ENCODE results near the gene CDKN1C.

The CDKN1C gene

DNA sequence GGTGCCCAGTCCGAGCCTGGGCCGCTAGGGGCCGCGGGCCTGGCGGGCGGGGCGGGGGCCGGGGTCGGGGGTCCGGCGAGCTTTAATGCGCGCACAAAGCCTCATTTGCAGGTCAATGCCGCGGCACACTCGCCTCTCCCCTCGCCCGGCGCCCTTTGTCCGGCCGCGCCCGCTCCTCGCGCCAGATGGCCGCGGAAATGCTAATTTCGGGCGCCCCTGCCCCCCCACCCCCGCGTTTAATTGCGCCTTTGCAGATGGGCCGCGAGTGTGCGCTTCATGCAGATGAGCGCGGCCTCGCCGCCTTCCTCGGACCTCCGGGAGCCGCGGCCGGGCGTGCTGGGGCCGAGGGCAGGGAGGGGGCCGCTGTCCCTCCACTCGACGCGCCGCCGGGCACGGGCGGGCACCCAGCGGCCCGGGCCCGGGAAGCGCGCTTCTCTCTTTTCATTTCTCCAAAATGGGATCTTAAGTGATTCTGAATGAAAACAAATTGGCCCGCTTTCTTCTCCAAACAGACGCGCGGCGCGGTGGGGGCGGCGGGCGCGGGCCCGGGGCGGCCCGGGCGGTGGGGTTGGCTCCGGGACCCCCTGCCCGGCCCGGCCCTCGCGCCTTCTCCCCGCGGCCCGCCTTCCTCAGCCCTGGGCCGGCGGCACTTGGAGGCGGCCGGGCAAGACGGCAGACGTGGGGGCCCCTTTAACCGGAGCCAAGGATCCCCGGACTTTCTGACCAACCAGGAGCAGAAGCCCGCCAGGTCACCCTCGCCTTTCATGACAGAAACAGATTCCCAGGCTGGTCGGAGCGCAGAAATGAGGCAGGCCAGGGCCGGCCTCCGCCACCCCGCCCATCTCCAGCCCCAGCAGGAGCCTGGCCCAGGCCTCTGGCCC lies 22.9 kb downstream of the CDKN1C start:
- TF ChIP-seq GABPA (IDR thresholded peaks at IDR 0.05; ENCODE audit: low read depth): no peak
- no peak for DNase-seq (ENCODE audit: low read depth in 1 of 2, low spot score in 1 of 2)
- H3K27ac ChIP-seq (replicated peaks): no peak overlapping the region
- no peak overlapping the region for H3K4me3 ChIP-seq (replicated peaks; ENCODE audit: insufficient read depth, low read length)
- peaks cover 19% of the 10 kb centered on the region for H3K27me3 ChIP-seq (ENCODE audit: insufficient read depth, poor library complexity, severe bottlenecking)

DNA sequence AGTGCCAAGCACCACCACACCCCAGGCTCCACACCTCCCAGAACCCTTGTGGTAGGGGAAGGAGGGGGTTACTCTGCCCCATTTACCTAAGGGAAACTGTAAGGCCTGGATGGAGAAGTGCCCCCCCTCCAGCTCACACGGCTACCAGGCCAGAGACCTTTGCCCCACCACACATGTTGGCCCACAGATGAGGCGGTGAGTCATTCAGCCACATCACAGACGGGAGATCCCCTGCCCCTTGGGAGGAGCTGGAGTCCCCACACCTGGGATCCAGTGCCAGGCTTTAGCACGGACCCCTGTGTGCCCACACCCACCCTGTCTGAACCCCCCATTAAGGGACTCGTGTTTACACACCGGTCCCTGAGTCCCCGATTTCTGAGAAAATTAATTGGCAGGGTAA lies 24.9 kb downstream of the CDKN1C start:
- H3K27ac ChIP-seq (replicated peaks): no peak overlapping the region
- peak in 1 of 2 experiments; percentile 9 for DNase-seq (ENCODE audit: low read depth in 1 of 2, low spot score in 1 of 2)
- H3K27me3 ChIP-seq (ENCODE audit: insufficient read depth, poor library complexity, severe bottlenecking): peaks cover 19% of the 10 kb centered on the region
- no peak overlapping the region for H3K4me3 ChIP-seq (replicated peaks; ENCODE audit: insufficient read depth, low read length)
- TF ChIP-seq SPI1 (IDR thresholded peaks at IDR 0.05; ENCODE audit: borderline replicate concordance, low read depth) (no peak), POLR2AphosphoS5 (IDR thresholded peaks at IDR 0.05; ENCODE audit: low read depth) (no peak), GABPA (IDR thresholded peaks at IDR 0.05; ENCODE audit: low read depth) (no peak)
- TF ChIP-seq, protein P1, sequence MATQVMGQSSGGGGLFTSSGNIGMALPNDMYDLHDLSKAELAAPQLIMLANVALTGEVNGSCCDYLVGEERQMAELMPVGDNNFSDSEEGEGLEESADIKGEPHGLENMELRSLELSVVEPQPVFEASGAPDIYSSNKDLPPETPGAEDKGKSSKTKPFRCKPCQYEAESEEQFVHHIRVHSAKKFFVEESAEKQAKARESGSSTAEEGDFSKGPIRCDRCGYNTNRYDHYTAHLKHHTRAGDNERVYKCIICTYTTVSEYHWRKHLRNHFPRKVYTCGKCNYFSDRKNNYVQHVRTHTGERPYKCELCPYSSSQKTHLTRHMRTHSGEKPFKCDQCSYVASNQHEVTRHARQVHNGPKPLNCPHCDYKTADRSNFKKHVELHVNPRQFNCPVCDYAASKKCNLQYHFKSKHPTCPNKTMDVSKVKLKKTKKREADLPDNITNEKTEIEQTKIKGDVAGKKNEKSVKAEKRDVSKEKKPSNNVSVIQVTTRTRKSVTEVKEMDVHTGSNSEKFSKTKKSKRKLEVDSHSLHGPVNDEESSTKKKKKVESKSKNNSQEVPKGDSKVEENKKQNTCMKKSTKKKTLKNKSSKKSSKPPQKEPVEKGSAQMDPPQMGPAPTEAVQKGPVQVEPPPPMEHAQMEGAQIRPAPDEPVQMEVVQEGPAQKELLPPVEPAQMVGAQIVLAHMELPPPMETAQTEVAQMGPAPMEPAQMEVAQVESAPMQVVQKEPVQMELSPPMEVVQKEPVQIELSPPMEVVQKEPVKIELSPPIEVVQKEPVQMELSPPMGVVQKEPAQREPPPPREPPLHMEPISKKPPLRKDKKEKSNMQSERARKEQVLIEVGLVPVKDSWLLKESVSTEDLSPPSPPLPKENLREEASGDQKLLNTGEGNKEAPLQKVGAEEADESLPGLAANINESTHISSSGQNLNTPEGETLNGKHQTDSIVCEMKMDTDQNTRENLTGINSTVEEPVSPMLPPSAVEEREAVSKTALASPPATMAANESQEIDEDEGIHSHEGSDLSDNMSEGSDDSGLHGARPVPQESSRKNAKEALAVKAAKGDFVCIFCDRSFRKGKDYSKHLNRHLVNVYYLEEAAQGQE (IDR thresholded peaks at IDR 0.05; ENCODE audit: insufficient replicate concordance, low read depth): no peak
- TF ChIP-seq, protein P2, sequence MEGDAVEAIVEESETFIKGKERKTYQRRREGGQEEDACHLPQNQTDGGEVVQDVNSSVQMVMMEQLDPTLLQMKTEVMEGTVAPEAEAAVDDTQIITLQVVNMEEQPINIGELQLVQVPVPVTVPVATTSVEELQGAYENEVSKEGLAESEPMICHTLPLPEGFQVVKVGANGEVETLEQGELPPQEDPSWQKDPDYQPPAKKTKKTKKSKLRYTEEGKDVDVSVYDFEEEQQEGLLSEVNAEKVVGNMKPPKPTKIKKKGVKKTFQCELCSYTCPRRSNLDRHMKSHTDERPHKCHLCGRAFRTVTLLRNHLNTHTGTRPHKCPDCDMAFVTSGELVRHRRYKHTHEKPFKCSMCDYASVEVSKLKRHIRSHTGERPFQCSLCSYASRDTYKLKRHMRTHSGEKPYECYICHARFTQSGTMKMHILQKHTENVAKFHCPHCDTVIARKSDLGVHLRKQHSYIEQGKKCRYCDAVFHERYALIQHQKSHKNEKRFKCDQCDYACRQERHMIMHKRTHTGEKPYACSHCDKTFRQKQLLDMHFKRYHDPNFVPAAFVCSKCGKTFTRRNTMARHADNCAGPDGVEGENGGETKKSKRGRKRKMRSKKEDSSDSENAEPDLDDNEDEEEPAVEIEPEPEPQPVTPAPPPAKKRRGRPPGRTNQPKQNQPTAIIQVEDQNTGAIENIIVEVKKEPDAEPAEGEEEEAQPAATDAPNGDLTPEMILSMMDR (IDR thresholded peaks at IDR 0.05; ENCODE audit: insufficient read depth, low read length): no peak

- no peak overlapping the region for H3K27ac ChIP-seq (replicated peaks)
- TF ChIP-seq, protein P1 (IDR thresholded peaks at IDR 0.05; ENCODE audit: insufficient replicate concordance, low read depth): no peak
- TF ChIP-seq SPI1 (IDR thresholded peaks at IDR 0.05; ENCODE audit: borderline replicate concordance, low read depth) (no peak), GABPA (IDR thresholded peaks at IDR 0.05; ENCODE audit: low read depth) (no peak), POLR2AphosphoS5 (IDR thresholded peaks at IDR 0.05; ENCODE audit: low read depth) (no peak)
- TF ChIP-seq, protein P2 (IDR thresholded peaks at IDR 0.05; ENCODE audit: insufficient read depth, low read length): no peak
- peaks cover 19% of the 10 kb centered on the region for H3K27me3 ChIP-seq (ENCODE audit: insufficient read depth, poor library complexity, severe bottlenecking)
- DNase-seq (ENCODE audit: low read depth in 1 of 2, low spot score in 1 of 2): no peak
- no peak overlapping the region for H3K4me3 ChIP-seq (replicated peaks; ENCODE audit: insufficient read depth, low read length)
These were observed 25.9 kb downstream of the CDKN1C start for GRCh38 chr11:2859699-2860037.

GRCh38 chr11:2858995-2859698 lies 26.4 kb downstream of the CDKN1C start:
- Histone ChIP-seq H3K4me3 (replicated peaks; ENCODE audit: insufficient read depth, low read length) (no peak overlapping the region), H3K27me3 (ENCODE audit: insufficient read depth, poor library complexity, severe bottlenecking) (peaks cover 19% of the 10 kb centered on the region), H3K27ac (replicated peaks) (no peak overlapping the region)
- TF ChIP-seq GABPA (IDR thresholded peaks at IDR 0.05; ENCODE audit: low read depth): no peak
- DNase-seq (ENCODE audit: low read depth in 1 of 2, low spot score in 1 of 2): no peak
